ENCODE measurements around the gene PRSS1.
"Not testable (repeated sequence)": the region's sequence is repeated elsewhere in the genome, so short reads cannot be mapped to it uniquely, and the experiment has no call there.

Gene PRSS1

DNA sequence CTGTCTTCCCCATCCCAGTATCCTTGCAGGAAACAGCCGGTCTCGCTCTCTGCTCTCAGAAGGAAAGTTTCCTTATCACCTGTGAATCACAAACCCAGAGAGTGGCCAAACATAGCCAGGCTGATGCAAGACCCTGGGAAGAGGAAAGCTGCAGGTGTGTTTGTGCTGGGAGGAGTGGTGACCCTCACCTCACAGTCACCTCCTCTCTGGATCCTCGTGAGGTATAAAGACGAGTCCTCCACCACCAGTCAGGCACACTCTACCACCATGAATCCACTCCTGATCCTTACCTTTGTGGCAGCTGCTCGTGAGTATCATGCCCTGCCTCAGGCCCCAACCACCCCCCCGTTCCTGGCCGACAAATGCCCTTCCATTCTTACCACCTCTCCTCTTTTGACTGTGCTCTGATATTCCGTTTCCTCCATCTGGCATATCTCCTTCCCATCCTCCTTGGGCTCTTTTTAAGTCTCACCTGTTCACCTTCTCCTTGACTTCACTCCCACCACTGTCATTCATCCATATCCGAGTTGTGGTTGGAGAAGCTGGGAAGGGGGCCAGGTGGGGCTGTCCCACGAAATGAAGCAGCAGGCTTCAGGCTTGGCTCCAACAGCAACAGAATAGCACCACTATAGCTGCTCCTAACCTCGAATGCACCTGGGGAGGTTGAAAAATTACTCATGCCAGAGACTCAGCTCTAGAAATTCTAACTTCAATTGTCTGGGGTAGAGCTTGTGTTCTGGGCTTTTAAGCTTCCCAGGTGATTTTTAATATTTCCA lies at the start of gene PRSS1:
Gene PRSS1 (plus strand): TSS at position 255 of the 776 bp plus-strand sequence. CDS start 13 bp downstream, at position 268.
- DNase-seq (ENCODE audit: low spot score): no peak

DNA sequence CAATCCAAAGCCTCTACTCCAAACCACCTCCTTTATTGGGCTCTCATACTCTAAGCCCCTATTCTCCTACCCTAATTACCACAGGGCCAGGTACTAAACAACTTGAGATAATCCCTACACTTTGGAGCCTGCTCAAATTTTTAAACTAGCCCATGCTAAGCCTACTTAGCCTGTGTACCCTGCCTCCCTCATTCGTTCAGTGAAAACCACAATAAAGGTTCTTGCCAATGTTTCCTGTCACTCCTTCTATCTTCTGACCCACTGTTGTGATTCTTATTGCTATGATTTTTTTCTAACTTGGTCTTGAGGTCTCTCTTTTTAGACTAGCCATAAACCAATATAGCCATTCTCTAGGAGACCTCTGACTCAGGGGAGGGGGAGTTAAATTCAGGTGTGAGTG lies 48.3 kb upstream of the PRSS1 start:
- not testable (repeated sequence) for DNase-seq (ENCODE audit: low spot score)

DNA sequence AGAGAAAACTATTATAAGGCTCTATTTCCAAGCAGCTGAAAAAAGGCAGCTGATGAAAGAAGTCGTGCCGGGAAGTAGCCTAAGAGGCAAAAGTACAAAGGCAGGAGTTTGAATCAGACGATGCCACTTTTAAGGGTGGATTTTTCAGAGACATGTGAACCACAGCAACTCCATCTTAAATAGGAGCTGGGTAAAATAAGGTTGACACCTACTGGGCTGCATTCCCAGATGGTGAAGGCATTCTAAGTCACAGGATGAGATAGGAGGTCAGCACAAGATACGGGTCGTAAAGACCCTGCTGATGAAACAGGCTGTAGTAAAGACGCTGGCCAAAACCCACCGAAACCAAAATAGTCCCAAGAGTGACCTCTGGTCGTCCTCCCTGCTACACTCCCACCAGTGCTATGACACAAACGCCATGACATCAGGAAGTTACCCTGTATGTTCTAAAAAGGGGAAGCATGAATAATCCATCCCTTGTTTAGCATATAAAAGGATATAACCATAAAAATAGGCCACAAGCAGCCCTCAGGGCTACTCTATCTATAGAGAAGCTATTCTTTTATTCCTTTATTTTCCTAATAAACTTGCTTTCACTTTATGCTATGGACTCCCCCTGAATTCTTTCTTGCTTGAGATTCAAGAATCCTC lies 45.5 kb upstream of the PRSS1 start:
- DNase-seq (ENCODE audit: low spot score): no peak

DNA sequence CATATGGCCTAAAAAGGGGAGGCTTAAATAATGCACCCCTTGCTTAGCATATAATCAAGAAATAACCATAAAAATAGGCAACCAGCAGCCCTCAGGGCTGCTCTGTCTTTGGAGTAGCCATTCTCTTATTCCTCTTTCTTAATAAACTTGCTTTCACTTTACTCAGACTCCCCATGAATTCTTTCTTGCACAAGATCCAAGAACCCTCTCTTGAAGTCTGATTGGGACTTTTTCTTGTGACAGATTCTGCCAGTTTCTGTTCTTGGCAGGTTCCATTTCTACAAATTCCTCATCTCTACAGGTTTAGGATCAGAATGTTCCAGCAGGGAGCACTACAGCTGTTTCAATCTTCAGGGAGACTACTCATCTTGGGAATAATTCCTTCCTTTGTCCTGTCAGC lies 40.5 kb upstream of the PRSS1 start:
- DNase-seq (ENCODE audit: low spot score): not testable (repeated sequence)

DNA sequence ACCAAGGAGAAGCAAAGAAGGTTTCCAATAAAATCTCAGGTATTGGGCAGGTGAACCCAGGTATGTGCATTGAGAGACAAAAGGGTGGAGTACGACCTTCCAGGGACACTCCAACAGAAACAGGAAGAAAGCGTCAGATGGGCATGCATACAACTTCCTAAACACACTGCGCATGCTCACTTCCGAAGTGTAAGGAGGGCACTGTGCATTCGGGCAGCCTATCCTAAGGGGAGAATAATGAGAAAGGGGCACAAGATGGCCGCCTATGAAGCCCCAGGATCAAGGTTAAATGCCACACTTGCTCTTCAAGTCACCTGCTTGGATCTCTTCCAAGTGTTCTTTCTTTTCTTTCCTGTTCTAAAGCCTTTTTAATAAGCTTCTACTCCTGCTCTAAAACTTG lies 39.4 kb upstream of the PRSS1 start:
- DNase-seq (ENCODE audit: low spot score): no peak

DNA sequence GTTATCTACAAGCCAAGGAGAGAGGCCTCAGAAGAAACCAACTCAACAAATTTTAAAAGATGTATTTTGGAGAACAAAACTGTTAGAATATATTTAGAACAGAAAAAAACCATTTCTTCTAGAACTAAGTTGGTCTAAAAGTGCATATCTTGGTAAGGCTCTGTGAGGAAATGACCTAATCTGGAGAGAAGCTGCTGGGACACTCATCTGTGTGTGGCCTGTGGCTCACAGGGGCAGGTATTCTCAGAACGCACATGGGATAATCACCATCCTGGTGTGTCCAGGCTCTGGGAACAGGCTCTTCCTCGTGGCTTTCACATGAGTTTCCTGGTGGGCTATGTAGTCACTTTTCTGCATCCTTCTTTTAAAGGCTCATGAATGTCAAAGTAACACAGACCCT lies 38.1 kb upstream of the PRSS1 start:
- DNase-seq (ENCODE audit: low spot score): peak; percentile 27

DNA sequence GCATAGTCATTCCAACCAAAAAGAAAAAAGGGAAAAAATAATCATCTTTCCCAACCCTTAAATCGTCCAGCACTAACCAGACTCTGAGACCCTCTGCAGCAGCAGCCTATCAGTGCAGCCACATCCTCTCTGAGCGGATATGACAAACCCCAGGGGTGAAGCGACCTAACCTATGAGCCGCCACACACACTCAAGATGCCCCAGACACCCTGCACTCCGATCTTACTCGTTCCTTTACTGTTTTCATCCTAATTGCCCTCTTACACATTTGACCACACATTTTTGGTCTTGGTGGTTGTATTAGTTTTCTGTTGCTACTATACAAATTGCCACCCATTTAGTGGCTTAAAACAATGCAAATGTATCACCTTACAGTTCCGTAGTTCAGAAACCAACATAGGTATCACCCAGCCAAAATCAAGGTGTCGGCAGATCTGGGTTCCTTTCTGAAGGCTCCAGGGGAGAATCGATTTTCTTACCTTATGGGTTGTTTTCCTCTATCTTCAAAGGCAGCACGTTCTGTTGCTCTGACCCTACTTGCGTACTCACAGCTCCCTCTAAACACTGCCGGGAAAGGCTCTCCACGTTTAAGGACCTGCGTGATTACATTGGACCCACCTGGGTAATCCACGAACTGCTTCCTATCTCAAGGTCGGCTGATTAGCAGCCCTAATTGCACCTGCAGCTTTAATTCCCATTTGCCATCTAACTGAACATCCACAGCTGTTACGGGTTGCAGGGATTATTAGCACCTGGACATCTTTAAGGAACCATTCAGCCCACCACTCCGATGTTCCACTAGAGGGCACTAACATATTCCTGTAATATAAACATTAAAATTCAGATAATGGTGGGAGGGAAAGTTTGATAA lies 37.3 kb upstream of the PRSS1 start:
- DNase-seq (ENCODE audit: low spot score): peak; percentile 63

DNA sequence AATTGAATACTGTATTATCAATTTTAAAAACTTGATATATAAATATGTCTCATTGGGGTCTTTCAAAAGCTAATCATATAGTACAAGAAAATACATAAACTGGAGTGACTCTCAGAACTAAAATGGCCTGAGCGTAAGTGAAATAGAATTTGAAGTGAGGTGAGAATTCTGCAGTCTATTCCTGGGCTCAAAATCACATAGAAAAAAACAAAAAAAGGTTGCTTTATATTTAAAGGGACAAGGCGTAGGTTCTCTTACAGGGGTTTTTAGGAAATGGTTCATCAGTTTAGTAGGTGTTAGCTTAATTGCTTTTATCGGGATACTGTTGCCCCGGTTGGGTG lies 36.7 kb upstream of the PRSS1 start:
- DNase-seq (ENCODE audit: low spot score): no peak

DNA sequence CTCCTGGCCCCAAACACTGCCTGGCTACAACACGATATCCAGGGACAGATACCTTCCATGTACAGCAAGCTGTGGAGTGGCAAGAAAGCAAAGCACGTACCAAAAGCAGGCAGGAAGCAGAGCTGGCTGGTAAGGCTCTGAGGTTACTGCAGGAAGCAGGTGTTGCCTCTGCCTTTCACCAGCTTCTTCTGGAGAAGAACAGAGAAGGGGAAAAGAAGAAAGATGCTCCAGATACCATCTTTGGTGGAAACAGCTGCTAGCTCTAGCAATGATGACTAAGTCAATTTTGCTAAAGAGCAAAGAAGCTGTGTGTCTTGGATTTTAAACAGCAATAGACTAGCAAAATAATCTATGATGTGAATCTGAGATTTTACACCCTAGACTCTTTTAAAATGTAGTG lies 34.9 kb upstream of the PRSS1 start:
- DNase-seq (ENCODE audit: low spot score): no peak

DNA sequence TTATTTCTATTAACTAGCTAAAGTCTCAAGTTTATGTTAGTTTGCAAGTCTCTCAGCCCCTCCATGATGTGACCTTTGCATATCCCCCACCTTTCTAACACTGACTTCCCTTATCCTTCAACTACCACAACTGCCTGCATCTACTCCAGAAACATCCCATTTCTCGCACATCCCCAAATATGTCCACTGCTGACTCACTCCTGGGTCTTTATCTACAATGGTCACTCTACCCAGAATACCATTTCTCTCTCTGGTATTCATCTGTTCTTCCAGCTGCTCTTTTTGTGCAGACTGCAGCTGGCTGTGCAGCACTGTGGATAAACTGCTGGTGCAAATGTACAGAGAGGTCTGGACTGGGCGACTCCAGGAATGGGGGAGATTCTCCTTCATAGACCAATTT lies 32.7 kb upstream of the PRSS1 start:
- DNase-seq (ENCODE audit: low spot score): no peak

DNA sequence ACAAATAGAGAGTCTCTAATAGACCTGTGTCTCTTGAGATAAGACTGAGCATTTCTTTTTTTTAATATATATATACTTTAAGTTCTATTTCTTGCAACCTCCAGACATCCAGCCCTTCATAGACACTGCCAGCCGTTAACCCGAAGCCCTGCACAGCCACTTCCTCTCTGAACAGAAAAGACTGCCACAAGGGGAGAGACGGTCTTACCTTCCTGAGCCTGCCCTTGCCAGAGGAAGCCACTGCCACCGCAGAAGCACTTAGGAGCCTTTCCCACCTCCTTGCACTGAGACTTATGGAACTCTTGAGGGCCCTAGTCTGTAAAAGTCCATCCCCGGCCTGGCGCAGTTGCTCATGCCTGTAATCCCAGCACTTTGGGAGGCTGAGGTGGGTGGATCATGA lies 31.8 kb upstream of the PRSS1 start:
- DNase-seq (ENCODE audit: low spot score): no peak

DNA sequence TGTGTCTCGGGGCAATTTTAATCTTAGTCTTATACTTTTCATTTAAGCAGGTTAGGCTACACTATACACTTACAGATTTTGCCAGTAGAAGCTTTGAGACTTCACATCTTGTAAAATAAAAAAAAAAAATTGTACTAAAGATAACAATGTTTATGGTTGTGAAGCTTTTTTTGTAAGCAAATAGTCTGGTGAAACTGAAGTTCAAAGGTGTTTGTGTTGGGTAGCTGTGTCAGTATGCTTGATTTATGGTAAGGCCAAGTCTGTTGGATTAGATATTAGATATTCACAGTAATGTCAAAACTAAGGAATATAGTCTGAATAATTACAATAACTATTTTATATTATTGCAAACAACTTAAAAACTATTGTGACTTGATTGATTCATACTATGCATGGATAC lies 31.0 kb upstream of the PRSS1 start:
- no peak for DNase-seq (ENCODE audit: low spot score)

DNA sequence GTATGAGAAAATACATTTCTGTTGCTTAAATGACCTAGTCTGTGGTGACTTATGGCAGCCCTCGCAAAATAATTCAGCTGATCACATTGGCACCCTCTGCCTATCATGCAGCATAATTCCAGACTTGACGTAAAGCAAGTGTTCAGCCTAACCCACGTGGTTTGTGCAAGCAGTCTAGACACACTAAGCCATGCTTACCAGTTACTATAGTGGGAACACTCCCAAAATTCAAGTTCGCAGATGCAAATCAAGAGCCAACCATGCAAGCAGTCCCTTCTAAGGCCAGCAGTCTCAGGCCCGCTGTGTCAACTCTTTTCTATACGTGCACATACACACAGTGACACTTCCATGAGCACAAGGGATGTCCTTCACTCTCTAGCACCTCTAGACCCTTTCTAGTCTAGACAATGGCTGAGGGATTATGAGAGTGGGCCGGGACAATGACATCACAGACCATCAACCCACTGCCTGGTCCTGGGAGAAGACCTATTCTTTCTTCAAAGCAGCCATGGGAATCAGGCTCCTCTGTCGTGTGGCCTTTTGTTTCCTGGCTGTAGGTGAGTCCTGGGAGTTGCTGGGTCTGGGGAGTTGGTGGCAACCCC lies 29.0 kb upstream of the PRSS1 start:
- DNase-seq (ENCODE audit: low spot score): no peak

DNA sequence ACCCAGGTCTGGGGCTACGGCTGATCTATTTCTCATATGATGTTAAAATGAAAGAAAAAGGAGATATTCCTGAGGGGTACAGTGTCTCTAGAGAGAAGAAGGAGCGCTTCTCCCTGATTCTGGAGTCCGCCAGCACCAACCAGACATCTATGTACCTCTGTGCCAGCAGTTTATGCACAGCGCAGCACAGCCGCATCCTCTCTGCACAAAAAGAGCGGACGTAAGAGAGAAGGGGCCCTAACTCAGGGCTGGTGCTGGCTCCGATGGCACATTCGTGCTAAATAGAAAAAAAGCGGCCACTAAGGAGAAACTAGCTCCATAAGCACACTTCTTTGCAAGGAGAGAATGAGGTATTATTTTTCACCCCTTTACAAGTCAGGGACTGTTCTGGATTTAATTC lies 28.3 kb upstream of the PRSS1 start:
- DNase-seq (ENCODE audit: low spot score): no peak

DNA sequence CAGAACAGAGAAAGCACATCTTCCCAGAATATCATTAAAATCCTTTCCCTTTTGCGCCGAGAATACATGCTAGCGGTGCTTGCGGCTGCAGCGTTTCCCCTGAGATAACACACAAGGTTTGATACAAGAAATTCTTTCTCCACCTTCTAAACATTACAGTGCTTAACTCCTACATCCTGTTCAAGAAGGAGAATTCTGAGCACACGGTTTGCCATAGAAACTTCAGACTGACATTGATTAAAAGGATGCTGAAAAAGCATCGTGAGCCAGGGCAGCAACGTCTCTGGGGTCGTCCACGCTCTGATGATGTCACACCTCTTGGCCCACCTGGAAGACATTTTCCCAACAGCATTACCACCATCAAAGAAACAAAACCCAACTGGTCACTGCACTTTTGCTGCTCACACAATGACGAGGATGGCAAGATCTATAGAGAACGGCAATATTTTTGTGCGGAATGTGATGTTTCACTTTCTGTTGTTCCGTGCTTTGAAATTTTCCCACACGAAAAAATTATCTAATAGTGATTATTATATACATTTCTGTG lies 27.0 kb upstream of the PRSS1 start:
- no peak for DNase-seq (ENCODE audit: low spot score)

DNA sequence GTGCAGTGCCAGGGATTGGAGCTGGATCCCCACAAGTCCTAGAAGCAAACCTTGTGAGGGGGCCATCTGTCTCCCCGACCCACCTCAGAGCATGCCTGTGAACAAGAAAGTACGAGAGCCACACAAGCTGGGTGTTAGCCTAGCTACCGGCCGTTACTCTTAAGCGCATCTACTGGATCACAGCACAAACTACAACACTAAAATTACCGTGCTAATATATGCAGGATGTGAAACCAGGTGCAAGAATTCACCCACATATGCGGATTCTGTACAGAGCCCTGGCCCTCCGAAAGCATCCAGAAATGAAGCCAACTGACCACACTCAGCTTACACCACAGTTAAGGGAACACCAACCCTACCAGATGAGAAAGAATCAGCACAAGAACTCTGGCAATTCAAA lies 16.0 kb upstream of the PRSS1 start:
- no peak for DNase-seq (ENCODE audit: low spot score)

DNA sequence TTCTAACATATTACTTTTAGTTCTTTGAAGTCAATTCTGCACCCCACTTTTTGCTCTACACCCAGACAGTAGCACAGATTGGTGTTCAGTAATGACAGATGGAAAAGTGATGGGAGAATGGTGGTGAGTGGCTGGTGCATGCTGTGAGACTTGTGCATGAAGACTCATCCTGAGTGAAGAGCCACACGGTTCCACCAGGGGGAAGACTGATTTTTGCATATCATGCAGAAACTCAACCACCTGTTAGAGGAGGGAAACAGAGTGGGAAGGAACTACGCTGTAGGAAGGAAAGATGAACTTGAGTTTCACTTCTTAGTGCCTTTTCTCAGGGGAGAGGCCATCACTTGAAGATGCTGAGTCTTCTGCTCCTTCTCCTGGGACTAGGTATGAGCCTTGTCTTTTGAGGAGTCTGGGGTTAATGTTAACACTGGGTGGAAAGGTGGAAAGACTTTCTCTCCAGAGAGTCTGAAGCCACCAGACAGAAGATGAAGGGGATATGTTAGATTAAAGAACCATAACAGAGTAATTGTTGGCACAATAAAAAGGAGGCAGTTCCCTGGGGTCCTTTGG lies 9.3 kb upstream of the PRSS1 start:
- peak; percentile 15 for DNase-seq (ENCODE audit: low spot score)

DNA sequence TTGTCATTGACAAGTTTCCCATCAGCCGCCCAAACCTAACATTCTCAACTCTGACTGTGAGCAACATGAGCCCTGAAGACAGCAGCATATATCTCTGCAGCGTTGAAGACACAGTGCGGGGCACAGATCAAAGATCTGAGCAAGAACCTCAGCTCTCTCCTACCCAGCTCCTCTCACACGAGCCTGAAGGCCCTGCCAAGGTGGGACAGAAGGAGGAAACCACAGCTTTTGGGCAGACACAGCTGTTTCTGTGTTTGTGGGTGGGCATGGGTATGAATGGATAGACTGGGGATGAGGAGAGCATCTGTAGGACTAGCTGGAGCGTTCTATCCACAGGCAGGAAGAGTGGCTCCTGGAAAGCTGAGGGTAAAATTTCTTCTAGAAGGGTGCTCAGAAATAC lies 8.5 kb upstream of the PRSS1 start:
- no peak for DNase-seq (ENCODE audit: low spot score)

DNA sequence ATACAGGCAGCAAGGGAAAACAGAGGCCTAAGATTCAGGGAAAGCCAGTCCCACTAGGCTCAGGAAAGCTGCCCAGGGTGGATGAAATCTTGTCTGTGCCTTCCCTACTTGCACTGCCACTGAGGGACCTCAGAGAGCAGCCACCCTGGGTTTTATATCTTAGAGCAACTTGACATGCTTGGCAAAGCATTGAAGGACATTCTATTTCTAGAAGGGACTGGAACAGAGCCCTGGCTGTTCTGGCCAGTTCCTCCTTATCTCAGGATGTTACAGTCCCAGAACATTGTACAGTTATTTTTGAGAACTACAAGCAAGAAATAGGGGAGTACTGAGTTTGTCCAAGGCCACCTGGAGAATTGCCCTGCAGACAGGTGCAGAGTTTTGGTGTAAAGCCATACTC lies 7.3 kb upstream of the PRSS1 start:
- not testable (repeated sequence) for DNase-seq (ENCODE audit: low spot score)

DNA sequence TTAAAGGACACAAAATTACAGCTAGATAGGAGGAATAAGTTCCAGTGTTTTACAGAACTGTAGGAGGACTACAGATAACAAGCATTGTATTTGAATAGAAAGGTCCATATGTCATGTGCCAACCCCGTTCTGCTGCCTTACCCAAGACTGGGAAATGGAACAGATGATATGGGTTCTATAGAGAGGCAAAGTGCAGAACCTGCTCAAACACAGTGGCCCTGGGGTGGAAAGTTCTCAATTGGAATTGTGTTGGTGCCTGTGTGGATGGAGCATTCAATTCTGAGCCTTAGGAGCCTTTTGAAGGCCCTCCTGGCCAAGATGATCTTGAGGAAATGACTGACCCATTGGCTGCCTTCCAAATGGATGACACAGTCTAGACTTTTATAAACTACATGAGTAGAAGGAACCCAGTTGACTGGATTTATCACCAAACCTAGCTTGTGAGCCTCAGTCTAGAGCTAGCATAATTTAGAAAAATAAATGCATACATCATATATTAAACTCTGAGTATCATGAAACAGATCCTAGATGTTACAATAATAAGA lies 4.1 kb upstream of the PRSS1 start:
- DNase-seq (ENCODE audit: low spot score): peak; percentile 71

DNA sequence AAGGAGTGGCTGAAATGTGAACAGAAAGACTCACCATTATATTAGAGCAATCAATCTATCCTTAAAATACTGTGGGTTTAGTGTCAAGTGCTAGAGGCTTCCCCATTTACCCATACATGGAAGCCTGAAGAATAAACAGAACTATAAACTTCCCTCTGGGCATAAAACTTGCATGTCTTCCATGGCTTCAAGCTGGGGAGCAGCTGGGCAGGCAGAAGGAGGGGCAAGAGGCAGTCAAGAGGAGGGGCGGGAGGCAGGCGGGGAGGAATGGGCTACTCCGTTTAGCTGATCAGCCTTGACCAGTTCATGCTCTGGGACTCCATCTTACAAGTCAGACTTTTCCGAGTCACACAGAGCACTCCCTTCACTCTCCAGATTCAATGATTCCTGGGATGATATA lies 3.5 kb upstream of the PRSS1 start:
- no peak for DNase-seq (ENCODE audit: low spot score)

DNA sequence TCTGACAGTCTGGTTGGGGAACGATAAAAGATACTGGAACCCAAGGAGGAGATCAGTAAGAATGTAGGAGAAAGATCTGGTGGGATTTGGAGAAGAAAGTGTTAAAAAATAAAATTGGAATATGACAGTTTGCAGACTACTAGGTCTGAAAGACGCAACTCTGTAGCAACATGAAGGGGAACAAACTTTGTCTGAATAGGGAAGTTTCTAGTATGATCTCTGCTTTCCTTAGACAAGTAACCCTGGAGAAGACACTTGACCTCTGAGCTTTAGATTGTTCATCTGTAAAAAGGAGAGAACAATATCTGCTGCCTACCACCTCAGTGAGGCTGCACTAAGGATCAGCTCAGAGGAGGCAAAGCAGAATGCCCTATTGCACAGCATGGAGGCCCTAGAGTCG lies 3.0 kb upstream of the PRSS1 start:
- no peak for DNase-seq (ENCODE audit: low spot score)
